Gastroesophageal sphincter (tissue), 3 donors: Measurements from ENCODE around the gene SMAD6.

Experiments
- POLR2AphosphoS5 ChIP-seq: sonication (generic); formaldehyde crosslinking; IDR thresholded peaks from one replicate; pipeline ENCODE4 v1.6.1; 2017; ENCODE audit warnings: antibody characterized with exemption
- TF ChIP-seq, protein P1 (sequence below), 4 experiments: fragments of 200-600 bp in 2 of 4; fragments of 450-650 bp in 2 of 4; sonication (generic) in 1 of 4; IDR thresholded peaks; one replicate each; pipeline ENCODE4 v1.5.1; 2017 to 2019; ENCODE audit warnings: antibody characterized with exemption in 4 of 4, mild to moderate bottlenecking in 2 of 4, moderate library complexity in 2 of 4

DNA sequence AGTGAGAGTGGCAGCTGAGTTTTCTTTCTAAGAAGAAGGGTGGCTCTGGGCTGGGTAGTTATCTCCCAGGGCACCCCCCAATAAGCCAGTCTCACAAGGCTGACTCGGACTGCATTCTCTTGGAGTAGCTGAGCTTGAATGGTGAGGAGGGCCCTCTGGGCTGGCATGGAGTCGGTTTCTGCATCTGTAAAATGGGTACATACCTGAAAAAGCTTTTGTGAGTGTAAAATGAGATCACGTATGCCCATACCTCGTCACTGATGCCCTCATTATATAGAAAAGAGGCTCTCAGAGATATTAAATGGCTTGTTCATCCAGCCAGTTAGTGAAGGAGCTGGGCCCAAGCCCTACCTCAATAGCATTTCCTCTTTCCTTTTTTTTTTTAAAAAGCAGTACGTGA, 41.2 kb downstream of the SMAD6 start:
- TF ChIP-seq, protein P1, sequence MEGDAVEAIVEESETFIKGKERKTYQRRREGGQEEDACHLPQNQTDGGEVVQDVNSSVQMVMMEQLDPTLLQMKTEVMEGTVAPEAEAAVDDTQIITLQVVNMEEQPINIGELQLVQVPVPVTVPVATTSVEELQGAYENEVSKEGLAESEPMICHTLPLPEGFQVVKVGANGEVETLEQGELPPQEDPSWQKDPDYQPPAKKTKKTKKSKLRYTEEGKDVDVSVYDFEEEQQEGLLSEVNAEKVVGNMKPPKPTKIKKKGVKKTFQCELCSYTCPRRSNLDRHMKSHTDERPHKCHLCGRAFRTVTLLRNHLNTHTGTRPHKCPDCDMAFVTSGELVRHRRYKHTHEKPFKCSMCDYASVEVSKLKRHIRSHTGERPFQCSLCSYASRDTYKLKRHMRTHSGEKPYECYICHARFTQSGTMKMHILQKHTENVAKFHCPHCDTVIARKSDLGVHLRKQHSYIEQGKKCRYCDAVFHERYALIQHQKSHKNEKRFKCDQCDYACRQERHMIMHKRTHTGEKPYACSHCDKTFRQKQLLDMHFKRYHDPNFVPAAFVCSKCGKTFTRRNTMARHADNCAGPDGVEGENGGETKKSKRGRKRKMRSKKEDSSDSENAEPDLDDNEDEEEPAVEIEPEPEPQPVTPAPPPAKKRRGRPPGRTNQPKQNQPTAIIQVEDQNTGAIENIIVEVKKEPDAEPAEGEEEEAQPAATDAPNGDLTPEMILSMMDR (IDR thresholded peaks at IDR 0.05): no peak
- no peak for TF ChIP-seq POLR2AphosphoS5
